ENCODE data around the gene DPRX.

DNA sequence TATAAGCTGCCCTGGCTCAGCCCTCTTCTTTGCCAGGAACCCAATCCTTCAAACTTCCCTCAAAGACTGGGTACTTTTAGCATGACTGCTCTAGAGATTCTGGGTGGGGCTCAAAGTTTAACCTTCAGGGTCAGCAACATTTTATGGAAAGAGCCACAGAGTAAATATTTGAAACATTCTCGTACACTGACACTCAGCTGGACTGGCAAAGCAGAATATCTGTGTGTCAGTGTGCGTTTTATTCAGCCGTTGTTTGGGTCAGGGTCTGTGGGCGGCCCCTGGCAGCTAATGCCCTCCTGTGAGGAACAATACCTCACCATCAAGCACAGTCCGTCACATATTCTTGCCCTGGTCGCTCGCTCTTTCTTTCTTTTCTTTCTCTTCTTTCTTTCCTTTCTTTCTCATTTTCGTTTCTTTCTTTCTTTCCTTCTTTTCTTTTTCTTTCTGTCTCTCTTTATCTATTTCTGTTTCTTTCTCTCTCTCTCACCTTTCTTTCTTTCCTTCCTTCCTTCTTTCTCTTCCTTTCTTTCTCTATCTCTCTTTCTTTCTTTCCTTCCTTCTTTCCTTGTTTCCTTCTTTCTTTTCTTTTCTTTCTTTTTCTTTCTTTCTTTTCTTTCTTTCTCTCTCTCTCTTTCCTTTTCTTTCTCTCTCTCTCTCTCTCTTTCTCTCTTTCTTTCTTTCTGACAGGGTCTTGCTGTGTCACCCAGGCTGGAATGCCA lies 10.7 kb downstream of the DPRX start:
- no peak for TF ChIP-seq EGR1 (IDR thresholded peaks at IDR 0.05)
- TF ChIP-seq CREB1 (IDR thresholded peaks at IDR 0.05; ENCODE audit: low read depth): no peak

All from Ishikawa (cell line).